NCI-H146 treated with DMSO at 0.1 percent for 48 hours (cell line): ENCODE measurements around the gene INSRR.

Experiments used
- DNase-seq: peaks from one replicate; lab custom pipeline; 2025; ENCODE audit not compliant: unreplicated experiment; lab: John Stamatoyannopoulos, UW

Gene INSRR

DNA sequence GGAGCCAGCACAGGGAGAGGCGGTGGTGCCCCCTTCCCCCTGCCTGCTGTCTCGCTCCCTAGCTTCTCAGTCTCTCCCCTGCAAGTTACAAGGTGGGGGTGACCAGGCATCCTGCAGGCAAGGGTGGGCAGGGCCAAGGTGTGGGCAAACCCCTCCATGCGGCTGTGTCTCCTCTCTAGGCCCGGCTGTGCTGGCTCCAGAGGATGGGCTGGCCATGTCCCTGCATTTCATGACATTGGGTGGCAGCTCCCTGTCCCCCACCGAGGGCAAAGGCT lies 16.4 kb upstream of the INSRR start:
- no peak for DNase-seq

DNA sequence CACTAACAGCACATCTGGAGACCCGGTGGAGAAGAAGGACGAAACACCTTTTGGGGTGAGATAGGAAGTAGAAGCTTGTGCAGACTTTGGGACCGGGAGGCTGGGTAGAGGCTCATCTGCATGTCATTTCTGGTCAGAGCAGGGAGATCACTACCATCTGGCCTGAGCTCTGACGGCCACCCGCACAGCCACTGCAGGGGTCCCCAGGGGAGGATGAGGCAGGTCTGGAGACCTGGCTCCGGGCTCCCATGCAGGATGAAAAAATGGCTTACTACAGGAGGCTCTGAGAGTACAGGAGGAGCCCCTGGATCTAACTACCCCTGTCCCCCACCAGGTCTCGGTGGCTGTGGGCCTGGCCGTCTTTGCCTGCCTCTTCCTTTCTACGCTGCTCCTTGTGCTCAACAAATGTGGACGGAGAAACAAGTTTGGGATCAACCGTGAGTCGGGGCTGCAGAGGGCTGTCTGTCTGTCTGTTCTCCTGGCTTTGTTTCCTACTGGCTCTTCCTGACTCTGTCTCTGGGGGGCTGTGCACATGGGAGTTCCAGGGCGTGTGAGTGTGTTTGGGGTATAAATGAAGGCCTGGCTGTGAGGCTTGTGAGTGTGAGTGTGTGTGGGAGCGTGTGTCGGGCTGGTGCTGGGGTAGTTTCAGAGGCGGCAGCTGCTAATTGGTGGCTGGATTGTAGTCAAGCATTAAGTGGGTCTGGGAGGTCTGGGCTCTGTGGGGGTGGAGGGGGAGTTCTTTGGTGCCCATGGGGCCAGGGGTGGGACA lies 15.8 kb upstream of the INSRR start:
- DNase-seq, result no peak

- DNase-seq, result no peak
Observed at GRCh38 chr1:156874142-156874541, 15.2 kb upstream of the INSRR start.

- no peak for DNase-seq
Observed at GRCh38 chr1:156873659-156874058, 14.7 kb upstream of the INSRR start.

- no peak for DNase-seq
Observed at GRCh38 chr1:156869455-156869854, 10.5 kb upstream of the INSRR start.

DNA sequence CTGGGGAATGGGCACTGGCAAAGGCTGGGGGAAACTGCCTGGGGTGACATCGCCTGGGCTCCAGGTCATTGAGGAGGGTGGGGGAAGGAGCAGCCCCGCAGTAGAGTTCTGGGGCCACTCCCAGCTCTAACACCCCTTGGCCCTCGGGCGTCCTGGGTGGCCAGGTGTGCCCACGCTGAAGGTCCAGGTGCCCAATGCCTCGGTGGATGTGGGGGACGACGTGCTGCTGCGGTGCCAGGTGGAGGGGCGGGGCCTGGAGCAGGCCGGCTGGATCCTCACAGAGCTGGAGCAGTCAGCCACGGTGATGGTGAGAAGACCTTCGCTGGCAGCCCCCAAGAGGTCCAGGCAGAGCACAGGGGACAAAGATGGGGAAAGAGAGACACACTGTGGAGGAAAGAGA lies 9.4 kb upstream of the INSRR start:
- no peak for DNase-seq

DNA sequence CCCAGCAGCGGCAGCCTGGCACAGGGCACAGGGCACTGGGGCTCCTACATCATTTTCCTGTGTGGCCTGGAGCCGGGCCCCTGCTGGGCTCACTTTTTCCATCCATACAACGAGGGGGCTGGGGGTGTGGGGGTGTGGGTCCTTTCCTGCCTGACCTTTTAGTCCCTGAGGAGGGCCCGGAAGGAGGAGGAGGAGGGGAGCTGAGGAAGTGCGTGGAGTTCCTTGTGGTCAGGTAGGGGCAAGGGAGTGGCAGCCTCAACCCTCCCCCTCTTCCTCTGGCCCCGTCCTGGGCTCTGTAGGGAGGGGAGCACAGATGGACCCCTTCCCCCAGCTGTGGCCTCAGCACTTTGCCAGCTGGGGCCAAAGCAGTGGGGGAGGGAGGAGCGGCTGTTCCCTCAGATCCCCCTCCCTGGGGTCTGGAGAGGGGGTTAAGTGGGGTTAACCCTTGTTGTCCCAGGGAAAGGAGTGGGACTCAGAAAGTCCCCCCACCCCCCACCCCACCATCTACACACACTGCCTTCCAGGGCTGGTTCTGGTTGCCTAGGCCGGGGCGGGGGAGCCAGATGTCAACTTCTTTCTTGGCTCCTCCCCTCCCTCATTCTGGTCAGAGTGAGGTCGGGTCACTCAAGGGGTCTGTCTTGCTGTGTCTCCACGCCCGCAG lies 7.5 kb upstream of the INSRR start:
- no peak for DNase-seq

- DNase-seq, result no peak
Observed at GRCh38 chr1:156865865-156866248, 6.9 kb upstream of the INSRR start.

- no peak for DNase-seq
Observed at GRCh38 chr1:156865258-156865657, 6.3 kb upstream of the INSRR start.

- no peak for DNase-seq
Observed at GRCh38 chr1:156864796-156865195, 5.9 kb upstream of the INSRR start.

- no peak for DNase-seq
Observed at GRCh38 chr1:156863631-156864030, 4.7 kb upstream of the INSRR start.

- DNase-seq, result no peak
Observed at GRCh38 chr1:156862997-156863599, 4.2 kb upstream of the INSRR start.

- DNase-seq, result no peak
Observed at GRCh38 chr1:156862584-156862983, 3.7 kb upstream of the INSRR start.

DNA sequence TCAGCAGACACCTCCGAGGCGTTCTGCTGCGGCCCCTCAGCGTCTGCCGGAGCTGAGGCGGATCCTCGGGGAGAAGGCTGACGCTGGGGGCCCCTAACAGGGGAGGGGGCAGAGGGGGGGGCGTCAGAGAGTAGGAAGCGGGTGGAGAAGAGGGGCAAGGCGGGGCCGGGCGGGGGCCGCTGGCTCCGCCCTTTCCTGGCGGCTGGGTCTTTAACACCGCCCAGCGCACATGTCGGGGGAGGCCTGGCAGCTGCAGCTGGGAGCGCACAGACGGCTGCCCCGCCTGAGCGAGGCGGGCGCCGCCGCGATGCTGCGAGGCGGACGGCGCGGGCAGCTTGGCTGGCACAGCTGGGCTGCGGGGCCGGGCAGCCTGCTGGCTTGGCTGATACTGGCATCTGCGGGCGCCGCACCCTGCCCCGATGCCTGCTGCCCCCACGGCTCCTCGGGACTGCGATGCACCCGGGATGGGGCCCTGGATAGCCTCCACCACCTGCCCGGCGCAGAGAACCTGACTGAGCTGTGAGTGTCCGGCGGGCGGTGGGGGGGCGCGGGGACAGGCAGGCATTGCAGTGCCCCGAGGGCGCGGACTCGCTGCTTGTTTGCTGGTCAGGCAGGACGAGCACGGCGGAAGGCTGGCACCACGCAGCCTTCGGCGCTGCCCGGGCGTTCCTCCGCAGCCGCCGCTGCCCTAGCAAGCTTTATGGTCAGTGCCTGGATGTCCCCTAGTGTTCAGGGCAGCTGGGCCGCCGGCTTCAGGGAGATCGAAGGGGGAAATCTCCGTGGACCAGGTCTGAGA lies 1.9 kb upstream of the INSRR start, which contains the start of gene NTRK1:
Gene NTRK1 (plus strand): TSS at position 238 of the 796 bp plus-strand sequence. CDS start 70 bp downstream, at position 308.
- DNase-seq, result peak; percentile 30

GRCh38 chr1:156860113-156860627 lies 1.3 kb upstream of the INSRR start:
- peak; percentile 22 for DNase-seq

DNA sequence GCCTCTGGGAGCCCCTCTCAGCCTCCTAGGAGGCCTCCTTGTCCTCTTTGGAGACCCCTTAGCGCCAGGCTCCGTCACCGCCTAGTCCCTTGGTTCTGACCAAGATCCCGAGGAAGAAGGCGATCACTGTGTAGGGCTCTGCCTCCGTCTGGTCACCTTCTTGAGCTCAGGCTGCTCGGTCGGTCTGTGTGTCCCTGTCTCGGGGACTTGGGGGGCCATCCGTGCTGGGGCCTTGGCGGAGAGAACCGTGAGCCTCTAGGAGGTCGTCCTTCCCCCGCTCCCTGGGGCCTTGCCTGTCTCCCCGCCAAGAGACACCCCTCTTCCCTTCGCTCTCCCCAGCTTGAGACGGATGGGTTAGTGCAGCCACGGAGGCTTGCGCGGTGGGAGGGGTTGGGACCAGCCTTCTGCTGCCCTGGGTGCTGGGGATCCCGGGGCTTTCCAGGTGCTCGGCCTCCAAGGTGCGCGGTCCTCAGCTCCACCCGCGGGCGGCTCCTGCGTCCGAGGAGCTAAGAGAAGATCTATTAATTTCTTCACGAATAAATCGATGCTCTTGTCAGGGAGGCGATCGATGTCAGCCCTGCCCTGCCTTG lies 701 bp upstream of the INSRR start:
- no peak for DNase-seq

DNA sequence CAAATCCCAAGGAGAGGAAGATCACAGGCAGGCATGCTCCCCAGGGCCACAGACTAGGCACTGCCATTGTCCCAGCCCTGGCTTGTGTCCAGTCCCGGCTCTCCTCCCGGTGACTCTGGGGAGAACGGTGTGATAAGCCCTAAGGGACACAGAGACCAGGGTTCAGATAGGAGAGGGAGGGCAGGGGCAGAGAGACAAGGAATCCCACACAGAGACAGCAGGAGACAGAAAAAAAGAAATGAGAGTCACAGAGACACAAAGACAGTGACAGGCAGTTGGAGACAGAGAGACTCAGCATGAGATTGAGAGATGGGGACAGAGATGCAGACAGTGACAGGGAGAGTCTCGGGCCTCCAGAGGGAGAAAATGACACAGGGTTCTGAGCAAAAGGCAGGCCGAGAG lies 361 bp downstream of the INSRR start:
- no peak for DNase-seq

DNA sequence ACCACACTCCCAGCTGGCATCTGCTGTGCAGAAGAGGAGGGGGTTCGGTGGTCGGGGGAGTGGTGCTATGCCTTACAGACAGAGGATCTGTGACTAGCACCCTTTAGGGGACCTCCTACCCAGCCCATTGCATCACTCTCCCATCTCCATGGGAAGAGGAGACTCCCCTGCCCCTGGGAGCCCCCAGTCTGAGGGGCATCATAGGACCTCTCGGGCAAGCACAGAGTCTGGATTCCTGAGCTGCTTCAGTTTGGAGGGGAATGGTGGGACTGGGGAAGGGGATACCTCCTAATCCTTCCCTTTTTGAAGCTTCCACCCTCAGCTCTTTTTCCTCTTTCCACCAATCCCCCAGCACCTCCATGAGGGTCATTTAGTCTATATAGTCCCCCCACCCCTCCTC lies 1.4 kb downstream of the INSRR start:
- no peak for DNase-seq

DNA sequence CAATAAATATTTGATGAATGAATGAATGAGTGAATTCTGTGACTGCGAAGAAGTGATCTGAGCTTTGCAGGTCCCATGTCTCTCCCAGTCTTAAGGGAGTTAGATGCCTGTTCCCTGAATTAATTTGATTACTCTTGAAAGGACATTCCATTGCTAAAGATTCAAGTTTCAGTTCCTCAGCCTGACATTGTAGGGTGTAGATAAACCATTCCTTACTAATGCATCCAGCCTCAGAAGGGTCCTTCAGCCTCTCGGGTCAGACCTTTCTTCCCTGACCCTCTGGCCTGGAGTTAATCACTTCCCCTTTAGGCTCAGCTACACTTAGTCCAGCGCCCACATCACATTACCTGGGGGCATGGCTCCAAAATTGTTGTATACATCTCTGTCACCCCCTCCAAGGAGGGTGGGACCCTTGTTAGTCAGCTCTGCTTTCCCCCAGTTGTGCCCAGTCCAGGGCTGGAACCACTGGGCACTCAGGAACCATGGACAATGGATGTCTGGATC lies 2.6 kb downstream of the INSRR start:
- no peak for DNase-seq

DNA sequence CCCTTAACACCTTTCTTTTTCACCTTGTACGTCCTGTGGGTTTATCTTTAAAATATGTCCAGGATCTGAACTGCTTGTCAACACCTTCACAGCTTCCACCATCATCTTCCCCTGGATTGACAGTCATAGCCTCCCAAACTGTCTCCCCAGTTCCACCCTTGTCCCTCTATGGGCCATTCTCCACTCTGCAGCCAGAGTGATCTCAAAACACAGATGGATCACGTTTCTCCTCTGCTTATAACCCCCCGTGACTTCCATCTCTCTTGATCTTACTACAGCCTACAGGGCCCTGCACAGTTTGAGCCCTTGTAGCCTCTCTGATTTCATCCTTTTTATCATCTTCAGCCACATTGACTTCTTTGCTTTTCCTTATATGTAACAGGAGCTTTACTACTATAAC lies 4.3 kb downstream of the INSRR start:
- DNase-seq, result no peak

DNA sequence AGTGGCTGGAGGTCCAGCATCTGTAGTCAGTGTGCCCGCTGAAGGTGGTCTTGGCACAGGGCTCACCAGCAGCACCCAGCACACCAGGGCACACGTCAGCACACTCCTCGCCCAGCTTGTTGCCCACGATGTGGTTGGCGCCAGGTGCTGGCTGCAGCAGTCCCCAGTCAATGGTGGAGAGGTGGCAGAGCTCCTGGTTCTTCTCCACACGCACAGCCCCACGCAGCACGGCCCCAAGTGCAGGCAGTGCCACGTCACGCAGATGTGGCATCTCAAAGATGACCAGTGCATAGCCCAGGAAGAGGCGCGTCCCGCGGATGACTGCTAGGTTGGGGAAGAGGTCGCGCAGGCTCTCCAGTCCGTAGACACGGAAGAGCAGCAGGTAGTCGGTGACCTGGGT lies 5.2 kb downstream of the INSRR start:
- no peak for DNase-seq
